Type B pancreatic cell (in vitro differentiated cells): ENCODE measurements around the gene SSU72. TPM values are rescaled to one million over a fixed set of nuclear protein-coding genes. Genes with fewer than 3 reads are reported as not detected.

Experiments used
- DNase-seq: peaks from one replicate; pipeline ENCODE4 v3.0.0; 2021; ENCODE audit warnings: mixed read lengths; ENCODE audit not compliant: unreplicated experiment; ENCODE audit errors: extremely low spot score
- H3K27ac Mint-ChIP-seq: 2 replicates; pipeline ENCODE4 v1.8.0; 2021; ENCODE audit warnings: mild to moderate bottlenecking, mixed read lengths
- H3K27me3 Mint-ChIP-seq: 2 replicates; pipeline ENCODE4 v1.8.0; 2021; ENCODE audit warnings: mixed read lengths
- H3K36me3 Mint-ChIP-seq: 2 replicates; pipeline ENCODE4 v1.8.0; 2021; ENCODE audit warnings: mixed read lengths
- H3K4me1 Mint-ChIP-seq: one replicate; pipeline ENCODE4 v1.8.0; 2021; ENCODE audit warnings: mixed read lengths; ENCODE audit not compliant: unreplicated experiment
- H3K4me3 Mint-ChIP-seq: 2 replicates; pipeline ENCODE4 v1.8.0; 2021; ENCODE audit warnings: mild to moderate bottlenecking, mixed read lengths
- H3K9me3 Mint-ChIP-seq: 2 replicates; pipeline ENCODE4 v1.8.0; 2021; ENCODE audit warnings: mixed read lengths
- CTCF ChIP-seq: fragments of 200-600 bp; sonication (generic); conservative IDR thresholded peaks from 2 replicates; pipeline ENCODE4 v1.5.0; 2021; ENCODE audit warnings: antibody characterized with exemption, mild to moderate bottlenecking
- total RNA-seq: library from RNA; stranded (reverse); gene quantifications from 2 replicates; pipeline ENCODE4 v1.2.1, GENCODE V29; 2021; ENCODE audit warnings: low replicate concordance

SSU72 gene
- total RNA-seq, 1 donor from 2014 or later = 117 TPM

DNA sequence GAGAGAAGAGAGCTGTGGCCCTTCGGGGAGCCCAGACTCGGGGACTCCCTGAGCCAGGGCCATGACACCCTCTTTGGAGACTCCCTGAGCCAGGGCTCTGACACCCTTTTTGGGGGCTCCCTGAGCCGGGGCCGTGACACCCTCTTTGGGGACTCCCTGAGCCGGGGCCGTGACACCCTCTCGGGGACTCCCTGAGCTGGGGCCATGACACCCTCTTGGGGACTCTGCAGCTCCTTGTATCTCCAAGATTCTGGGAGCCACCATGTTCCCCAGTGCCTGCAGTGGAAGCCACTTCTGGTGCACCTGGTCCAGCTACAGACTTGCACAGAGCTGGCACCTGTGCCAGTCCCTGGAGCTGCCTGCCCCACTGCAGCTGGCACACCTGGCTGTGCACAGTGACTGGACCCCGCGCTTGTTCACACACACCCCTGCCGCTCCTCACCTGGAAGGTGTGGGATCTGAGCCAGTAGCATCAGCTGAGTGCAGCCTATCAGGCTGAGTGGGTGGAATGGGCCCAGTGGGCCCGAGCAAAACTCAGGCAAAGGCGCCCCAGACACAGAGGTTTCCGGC lies 3.8 kb upstream of the SSU72 start:
- no peak overlapping the region for H3K4me3 Mint-ChIP-seq
- H3K27ac Mint-ChIP-seq = no peak overlapping the region
- no peaks in the 10 kb centered on the region for H3K9me3 Mint-ChIP-seq
- TF ChIP-seq CTCF = no peak
- peaks cover 5% of the 10 kb centered on the region for H3K4me1 Mint-ChIP-seq
- H3K36me3 Mint-ChIP-seq = no peaks in the 10 kb centered on the region
- DNase-seq = no peak
- peaks cover 38% of the 10 kb centered on the region for H3K27me3 Mint-ChIP-seq

DNA sequence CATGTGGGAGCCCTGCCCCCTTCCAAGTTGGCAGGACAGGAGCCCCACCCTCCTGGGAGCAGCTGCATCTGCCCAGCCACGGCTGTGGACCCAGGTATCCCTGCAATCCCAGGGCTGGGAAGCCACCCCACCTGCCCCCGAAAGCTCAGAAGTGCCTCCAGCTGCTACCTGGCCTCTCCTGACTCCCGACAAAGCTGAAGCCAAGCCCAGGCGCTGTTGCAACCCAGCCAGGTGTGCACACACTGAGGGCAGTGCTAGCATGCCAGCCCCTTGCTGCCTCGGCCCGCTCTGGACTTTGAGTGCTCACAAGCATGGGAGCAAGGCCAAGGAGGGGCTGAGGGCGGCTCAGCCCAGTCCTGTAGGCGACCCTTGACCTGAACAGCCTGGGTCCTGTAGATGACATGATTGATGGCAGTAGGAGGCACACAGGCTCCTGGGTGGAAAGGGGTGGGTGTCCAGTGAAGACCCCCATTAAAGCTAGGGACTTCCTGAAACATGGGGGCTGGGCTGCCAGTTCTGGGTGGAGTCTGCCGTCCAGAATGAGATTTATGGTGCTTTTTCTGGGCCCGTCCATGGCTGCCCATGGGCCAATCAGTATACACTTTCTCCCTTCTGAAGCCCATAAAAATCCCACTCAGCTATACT lies 2.8 kb upstream of the SSU72 start:
- no peak overlapping the region for H3K4me3 Mint-ChIP-seq
- H3K36me3 Mint-ChIP-seq = no peaks in the 10 kb centered on the region
- peaks cover 29% of the 10 kb centered on the region for H3K27me3 Mint-ChIP-seq
- H3K27ac Mint-ChIP-seq = no peak overlapping the region
- peaks cover 5% of the 10 kb centered on the region for H3K4me1 Mint-ChIP-seq
- no peaks in the 10 kb centered on the region for H3K9me3 Mint-ChIP-seq
- no peak for DNase-seq
- no peak for TF ChIP-seq CTCF

- peak overlapping the region; percentile 96 for H3K4me3 Mint-ChIP-seq
- peak; percentile 58 for TF ChIP-seq CTCF
- no peak for DNase-seq
- peaks cover 5% of the 10 kb centered on the region for H3K36me3 Mint-ChIP-seq
- H3K4me1 Mint-ChIP-seq = peaks cover 8% of the 10 kb centered on the region
- H3K9me3 Mint-ChIP-seq = no peaks in the 10 kb centered on the region
- H3K27ac Mint-ChIP-seq = peak overlapping the region; percentile 99
- peaks cover 9% of the 10 kb centered on the region for H3K27me3 Mint-ChIP-seq
These were observed 581 bp downstream of the SSU72 start for GRCh38 chr1:1573843-1574720.

DNA sequence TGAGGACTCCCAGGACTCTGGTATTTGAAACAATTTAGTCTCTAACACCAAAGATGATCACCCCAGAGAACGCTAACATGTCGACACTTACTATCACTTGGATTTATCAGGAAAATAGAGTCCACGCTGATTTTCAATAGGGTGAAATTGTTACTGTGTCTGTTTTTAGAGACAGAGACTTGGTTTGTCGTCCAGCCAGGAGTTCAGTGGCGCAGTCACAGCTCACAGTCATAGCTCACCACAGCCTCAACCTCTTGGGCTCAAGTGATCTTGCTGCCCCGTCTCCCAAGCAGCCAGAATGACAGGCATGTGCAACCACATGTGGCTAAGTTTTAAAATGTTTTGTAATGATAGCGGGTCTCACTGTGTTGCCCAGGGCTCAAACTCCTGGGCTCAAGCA lies 5.3 kb downstream of the SSU72 start:
- no peak for DNase-seq
- Mint-ChIP-seq H3K27ac (peak overlapping the region; percentile 66), H3K4me3 (no peak overlapping the region), H3K36me3 (peaks cover 16% of the 10 kb centered on the region), H3K4me1 (peaks cover 3% of the 10 kb centered on the region), H3K9me3 (no peaks in the 10 kb centered on the region), H3K27me3 (no peaks in the 10 kb centered on the region)
- no peak for TF ChIP-seq CTCF

GRCh38 chr1:1567891-1568291 lies 6.8 kb downstream of the SSU72 start:
- no peak for TF ChIP-seq CTCF
- no peaks in the 10 kb centered on the region for H3K27me3 Mint-ChIP-seq
- no peak for DNase-seq
- H3K4me3 Mint-ChIP-seq = no peak overlapping the region
- no peak overlapping the region for H3K27ac Mint-ChIP-seq
- H3K4me1 Mint-ChIP-seq = peaks cover 3% of the 10 kb centered on the region
- peaks cover 23% of the 10 kb centered on the region for H3K36me3 Mint-ChIP-seq
- H3K9me3 Mint-ChIP-seq = no peaks in the 10 kb centered on the region
